ENCODE results near the gene ACVRL1. TPM values are rescaled to one million over a fixed set of nuclear protein-coding genes. Genes with fewer than 3 reads are reported as not detected.

ACVRL1 gene
- total and polyA plus RNA-seq, 4 donors = 3.1 to 7.9 (median 6.1) TPM

DNA sequence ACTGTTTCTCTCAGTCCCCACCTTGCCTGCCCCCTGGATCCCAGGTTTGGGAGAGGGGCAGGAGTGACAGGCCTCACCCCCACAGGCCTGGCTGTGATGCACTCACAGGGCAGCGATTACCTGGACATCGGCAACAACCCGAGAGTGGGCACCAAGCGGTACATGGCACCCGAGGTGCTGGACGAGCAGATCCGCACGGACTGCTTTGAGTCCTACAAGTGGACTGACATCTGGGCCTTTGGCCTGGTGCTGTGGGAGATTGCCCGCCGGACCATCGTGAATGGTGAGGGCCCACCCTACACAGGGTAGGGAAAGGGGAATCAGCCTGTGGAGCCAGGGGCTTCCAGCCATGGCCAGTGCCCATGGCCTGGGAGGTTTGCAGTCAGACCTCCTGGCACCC, 8.6 kb downstream of the ACVRL1 start:
- H3K9me3 ChIP-seq (ENCODE audit: control insufficient read depth in 4 of 4, low read length in 3 of 4) = no peaks in the 10 kb centered on the region
- no peak for DNase-seq (ENCODE audit: low spot score)
- no peaks in the 10 kb centered on the region for H3K36me3 ChIP-seq (ENCODE audit: control insufficient read depth in 4 of 4, insufficient read depth in 3 of 4, low read depth in 1 of 4, low read length in 3 of 4)
- H3K4me1 ChIP-seq (ENCODE audit: control insufficient read depth in 4 of 4, insufficient read depth in 4 of 4, low read length in 3 of 4) = peaks cover 4 to 13% (median 7%) of the 10 kb centered on the region in 4 donors
- H3K27me3 ChIP-seq (ENCODE audit: control insufficient read depth in 4 of 4, insufficient read depth in 4 of 4, low read length in 3 of 4) = no peaks in the 10 kb centered on the region
- TF ChIP-seq, protein P1, sequence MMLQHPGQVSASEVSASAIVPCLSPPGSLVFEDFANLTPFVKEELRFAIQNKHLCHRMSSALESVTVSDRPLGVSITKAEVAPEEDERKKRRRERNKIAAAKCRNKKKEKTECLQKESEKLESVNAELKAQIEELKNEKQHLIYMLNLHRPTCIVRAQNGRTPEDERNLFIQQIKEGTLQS (IDR thresholded peaks at IDR 0.05) = no peak
- TF ChIP-seq FOXA2 (IDR thresholded peaks at IDR 0.05) = no peak
- TF ChIP-seq EGR1 (IDR thresholded peaks at IDR 0.05; ENCODE audit: low read depth in 2 of 2) = no peak
- no peak for TF ChIP-seq GABPA (IDR thresholded peaks at IDR 0.05 in 1 of 2, conservative IDR thresholded peaks at IDR 0.05 in 1 of 2)
- no peak for TF ChIP-seq RXRA (IDR thresholded peaks at IDR 0.05)
- TF ChIP-seq TAF1 (conservative IDR thresholded peaks at IDR 0.05) = no peak
- no peak for TF ChIP-seq NR2F2 (IDR thresholded peaks at IDR 0.05)
- no peak for TF ChIP-seq HNF4G (IDR thresholded peaks at IDR 0.05)
- no peak for TF ChIP-seq SP1 (IDR thresholded peaks at IDR 0.05)
- TF ChIP-seq, protein P2, sequence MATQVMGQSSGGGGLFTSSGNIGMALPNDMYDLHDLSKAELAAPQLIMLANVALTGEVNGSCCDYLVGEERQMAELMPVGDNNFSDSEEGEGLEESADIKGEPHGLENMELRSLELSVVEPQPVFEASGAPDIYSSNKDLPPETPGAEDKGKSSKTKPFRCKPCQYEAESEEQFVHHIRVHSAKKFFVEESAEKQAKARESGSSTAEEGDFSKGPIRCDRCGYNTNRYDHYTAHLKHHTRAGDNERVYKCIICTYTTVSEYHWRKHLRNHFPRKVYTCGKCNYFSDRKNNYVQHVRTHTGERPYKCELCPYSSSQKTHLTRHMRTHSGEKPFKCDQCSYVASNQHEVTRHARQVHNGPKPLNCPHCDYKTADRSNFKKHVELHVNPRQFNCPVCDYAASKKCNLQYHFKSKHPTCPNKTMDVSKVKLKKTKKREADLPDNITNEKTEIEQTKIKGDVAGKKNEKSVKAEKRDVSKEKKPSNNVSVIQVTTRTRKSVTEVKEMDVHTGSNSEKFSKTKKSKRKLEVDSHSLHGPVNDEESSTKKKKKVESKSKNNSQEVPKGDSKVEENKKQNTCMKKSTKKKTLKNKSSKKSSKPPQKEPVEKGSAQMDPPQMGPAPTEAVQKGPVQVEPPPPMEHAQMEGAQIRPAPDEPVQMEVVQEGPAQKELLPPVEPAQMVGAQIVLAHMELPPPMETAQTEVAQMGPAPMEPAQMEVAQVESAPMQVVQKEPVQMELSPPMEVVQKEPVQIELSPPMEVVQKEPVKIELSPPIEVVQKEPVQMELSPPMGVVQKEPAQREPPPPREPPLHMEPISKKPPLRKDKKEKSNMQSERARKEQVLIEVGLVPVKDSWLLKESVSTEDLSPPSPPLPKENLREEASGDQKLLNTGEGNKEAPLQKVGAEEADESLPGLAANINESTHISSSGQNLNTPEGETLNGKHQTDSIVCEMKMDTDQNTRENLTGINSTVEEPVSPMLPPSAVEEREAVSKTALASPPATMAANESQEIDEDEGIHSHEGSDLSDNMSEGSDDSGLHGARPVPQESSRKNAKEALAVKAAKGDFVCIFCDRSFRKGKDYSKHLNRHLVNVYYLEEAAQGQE (IDR thresholded peaks at IDR 0.05) = no peak
- TF ChIP-seq, protein P3, sequence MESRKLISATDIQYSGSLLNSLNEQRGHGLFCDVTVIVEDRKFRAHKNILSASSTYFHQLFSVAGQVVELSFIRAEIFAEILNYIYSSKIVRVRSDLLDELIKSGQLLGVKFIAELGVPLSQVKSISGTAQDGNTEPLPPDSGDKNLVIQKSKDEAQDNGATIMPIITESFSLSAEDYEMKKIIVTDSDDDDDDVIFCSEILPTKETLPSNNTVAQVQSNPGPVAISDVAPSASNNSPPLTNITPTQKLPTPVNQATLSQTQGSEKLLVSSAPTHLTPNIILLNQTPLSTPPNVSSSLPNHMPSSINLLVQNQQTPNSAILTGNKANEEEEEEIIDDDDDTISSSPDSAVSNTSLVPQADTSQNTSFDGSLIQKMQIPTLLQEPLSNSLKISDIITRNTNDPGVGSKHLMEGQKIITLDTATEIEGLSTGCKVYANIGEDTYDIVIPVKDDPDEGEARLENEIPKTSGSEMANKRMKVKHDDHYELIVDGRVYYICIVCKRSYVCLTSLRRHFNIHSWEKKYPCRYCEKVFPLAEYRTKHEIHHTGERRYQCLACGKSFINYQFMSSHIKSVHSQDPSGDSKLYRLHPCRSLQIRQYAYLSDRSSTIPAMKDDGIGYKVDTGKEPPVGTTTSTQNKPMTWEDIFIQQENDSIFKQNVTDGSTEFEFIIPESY (IDR thresholded peaks at IDR 0.05) = no peak
- no peak for TF ChIP-seq HNF4A (conservative IDR thresholded peaks at IDR 0.05)
- TF ChIP-seq JUND (IDR thresholded peaks at IDR 0.05) = no peak
- TF ChIP-seq, protein P4, sequence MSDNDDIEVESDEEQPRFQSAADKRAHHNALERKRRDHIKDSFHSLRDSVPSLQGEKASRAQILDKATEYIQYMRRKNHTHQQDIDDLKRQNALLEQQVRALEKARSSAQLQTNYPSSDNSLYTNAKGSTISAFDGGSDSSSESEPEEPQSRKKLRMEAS (IDR thresholded peaks at IDR 0.05) = no peak
- TF ChIP-seq FOXA1 (IDR thresholded peaks at IDR 0.05) = no peak
- WGBS = 95% methylated on average over 11 of the region's 11 CpGs
- H3K9ac ChIP-seq (ENCODE audit: low read depth in 1 of 2, low read length in 2 of 2) = no peak overlapping the region
- H3K27ac ChIP-seq (ENCODE audit: low read depth in 1 of 2, low read length in 2 of 2) = no peak overlapping the region
- H3K4me3 ChIP-seq (ENCODE audit: low read depth in 1 of 3, low read length in 3 of 3) = no peak overlapping the region

DNA sequence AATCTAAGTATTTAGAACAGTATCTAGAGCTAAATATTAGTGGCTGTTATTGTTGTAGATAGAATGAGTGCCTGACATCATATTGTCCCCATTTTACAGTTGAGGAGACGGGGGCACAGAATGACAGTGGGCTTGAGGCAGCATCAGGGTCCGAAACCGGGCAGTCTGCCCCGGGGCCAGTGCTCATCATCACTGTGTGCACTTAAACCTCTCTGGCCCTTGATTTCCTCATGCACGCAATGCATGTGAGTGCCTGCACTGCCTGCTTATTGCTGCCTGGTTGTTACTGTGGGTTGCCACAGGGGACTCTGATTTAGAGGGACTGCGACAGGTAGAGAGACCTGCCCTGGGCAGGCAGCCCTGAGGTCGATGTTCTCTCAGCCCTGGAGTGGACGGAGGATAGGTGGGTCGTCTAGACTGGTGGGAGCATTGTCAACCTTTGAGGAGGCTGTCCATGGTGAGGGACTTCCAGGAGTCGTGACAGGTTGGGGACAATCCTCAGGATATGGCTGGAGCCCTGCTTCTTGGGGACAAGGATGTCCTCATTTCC, 9.8 kb downstream of the ACVRL1 start:
- Histone ChIP-seq H3K9me3 (ENCODE audit: control insufficient read depth in 4 of 4, low read length in 3 of 4) (no peaks in the 10 kb centered on the region), H3K4me3 (ENCODE audit: low read depth in 1 of 3, low read length in 3 of 3) (no peak overlapping the region), H3K27me3 (ENCODE audit: control insufficient read depth in 4 of 4, insufficient read depth in 4 of 4, low read length in 3 of 4) (no peaks in the 10 kb centered on the region), H3K9ac (ENCODE audit: low read depth in 1 of 2, low read length in 2 of 2) (no peak overlapping the region), H3K4me1 (ENCODE audit: control insufficient read depth in 4 of 4, insufficient read depth in 4 of 4, low read length in 3 of 4) (peaks cover 9 to 21% (median 15%) of the 10 kb centered on the region in 4 donors), H3K36me3 (ENCODE audit: control insufficient read depth in 4 of 4, insufficient read depth in 3 of 4, low read depth in 1 of 4, low read length in 3 of 4) (no peaks in the 10 kb centered on the region), H3K27ac (ENCODE audit: low read depth in 1 of 2, low read length in 2 of 2) (no peak overlapping the region)
- DNase-seq (ENCODE audit: low spot score) = no peak
- WGBS = 93% methylated on average over 10 of the region's 10 CpGs
- TF ChIP-seq HNF4A (conservative IDR thresholded peaks at IDR 0.05) (no peak), TAF1 (conservative IDR thresholded peaks at IDR 0.05) (no peak), FOXA1 (IDR thresholded peaks at IDR 0.05) (no peak), HNF4G (IDR thresholded peaks at IDR 0.05) (no peak), GABPA (IDR thresholded peaks at IDR 0.05 in 1 of 2, conservative IDR thresholded peaks at IDR 0.05 in 1 of 2) (no peak), RAD21 (IDR thresholded peaks at IDR 0.05) (no peak), JUND (IDR thresholded peaks at IDR 0.05) (no peak)
- TF ChIP-seq, protein P2 (IDR thresholded peaks at IDR 0.05) = no peak
- TF ChIP-seq, protein P4 (IDR thresholded peaks at IDR 0.05) = no peak
- TF ChIP-seq, protein P5, sequence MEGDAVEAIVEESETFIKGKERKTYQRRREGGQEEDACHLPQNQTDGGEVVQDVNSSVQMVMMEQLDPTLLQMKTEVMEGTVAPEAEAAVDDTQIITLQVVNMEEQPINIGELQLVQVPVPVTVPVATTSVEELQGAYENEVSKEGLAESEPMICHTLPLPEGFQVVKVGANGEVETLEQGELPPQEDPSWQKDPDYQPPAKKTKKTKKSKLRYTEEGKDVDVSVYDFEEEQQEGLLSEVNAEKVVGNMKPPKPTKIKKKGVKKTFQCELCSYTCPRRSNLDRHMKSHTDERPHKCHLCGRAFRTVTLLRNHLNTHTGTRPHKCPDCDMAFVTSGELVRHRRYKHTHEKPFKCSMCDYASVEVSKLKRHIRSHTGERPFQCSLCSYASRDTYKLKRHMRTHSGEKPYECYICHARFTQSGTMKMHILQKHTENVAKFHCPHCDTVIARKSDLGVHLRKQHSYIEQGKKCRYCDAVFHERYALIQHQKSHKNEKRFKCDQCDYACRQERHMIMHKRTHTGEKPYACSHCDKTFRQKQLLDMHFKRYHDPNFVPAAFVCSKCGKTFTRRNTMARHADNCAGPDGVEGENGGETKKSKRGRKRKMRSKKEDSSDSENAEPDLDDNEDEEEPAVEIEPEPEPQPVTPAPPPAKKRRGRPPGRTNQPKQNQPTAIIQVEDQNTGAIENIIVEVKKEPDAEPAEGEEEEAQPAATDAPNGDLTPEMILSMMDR (IDR thresholded peaks at IDR 0.05; ENCODE audit: low read depth, low read length, missing input control) = no peak
- TF ChIP-seq, protein P3 (IDR thresholded peaks at IDR 0.05) = no peak

All from liver (tissue), 9 donors.